ENCODE measurements around the gene CCDC14. TPM values are rescaled to one million over a fixed set of nuclear protein-coding genes. Genes with fewer than 3 reads are reported as not detected.

Gene CCDC14
- total RNA-seq, 1 experiment from 2014 or later = 50.6 TPM

DNA sequence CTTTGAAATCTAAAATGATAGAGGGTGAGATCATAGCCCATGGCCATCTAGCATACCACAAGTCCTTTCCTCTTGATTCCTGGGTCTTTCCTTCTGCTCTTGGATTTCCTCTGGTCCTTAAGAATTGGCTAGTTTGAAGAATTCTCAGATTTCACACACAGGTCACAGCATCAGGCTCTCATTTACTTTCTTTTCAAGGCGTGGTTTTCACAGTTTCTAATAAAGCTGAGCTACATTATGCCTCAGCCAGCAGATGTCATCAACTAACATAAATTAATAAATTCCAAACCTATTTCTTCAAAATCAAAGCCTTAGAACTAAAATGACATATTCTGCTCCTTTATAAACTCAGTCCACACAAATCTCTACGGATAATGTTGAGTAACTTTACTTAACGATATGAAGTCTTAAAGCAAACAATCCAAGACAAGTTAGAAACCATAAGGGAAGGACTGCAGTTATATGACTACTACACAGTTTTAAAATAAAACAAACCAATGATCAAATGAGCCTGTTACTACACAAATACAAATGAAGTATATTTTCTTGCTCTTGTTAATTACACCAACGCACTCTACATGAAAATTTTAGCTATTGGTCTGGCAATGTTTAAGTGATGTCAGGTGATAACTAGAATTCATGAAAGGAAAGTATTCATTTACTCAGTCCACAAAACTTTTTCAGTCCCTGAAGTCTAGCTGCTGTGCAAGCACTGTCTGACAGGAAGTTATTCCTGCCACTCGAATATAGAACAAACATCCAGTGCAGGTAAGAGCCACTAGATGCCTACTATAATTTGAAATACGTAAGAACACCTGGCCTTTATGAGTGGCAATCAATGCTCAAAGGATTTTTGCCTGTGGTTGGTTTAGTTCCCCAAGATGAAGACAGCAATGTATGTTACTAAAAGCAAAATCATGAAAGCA, 9.2 kb downstream of the CCDC14 start:
- intact Hi-C loops (cut with micrococcal nuclease; ENCODE audit: unreplicated experiment) = no loop called here
- Histone ChIP-seq H3K9me3 (ENCODE audit: insufficient read depth, low read depth) (no peaks in the 10 kb centered on the region; the same call in 1 of the 2 replicates), H3K4me3 (no peak overlapping the region), H3K79me2 (ENCODE audit: low read depth) (no peaks in the 10 kb centered on the region), H2AFZ (no peak overlapping the region), H3K4me1 (replicated peaks; ENCODE audit: insufficient read depth) (no peaks in the 10 kb centered on the region), H3K4me2 (no peak overlapping the region), H4K20me1 (ENCODE audit: insufficient read depth) (no peaks in the 10 kb centered on the region), H3F3A (ENCODE audit: insufficient read depth, low read depth) (no peaks in the 10 kb centered on the region), H3K9me2 (ENCODE audit: insufficient read depth) (no peaks in the 10 kb centered on the region; the same call in 1 of the 2 replicates), H3K27me3 (ENCODE audit: insufficient read depth, low read depth) (no peaks in the 10 kb centered on the region), H3K27ac (no peak overlapping the region), H3K36me3 (ENCODE audit: low read depth) (no peaks in the 10 kb centered on the region)
- ChIA-PET CTCF (no interaction called here), POLR2A (ENCODE audit: unreplicated experiment) (no interaction called here)
- DNase-seq = no peak
- no TSS peak for BruUV-seq (replicated peaks)
- no peak for TF ChIP-seq EZH2 (IDR thresholded peaks at IDR 0.05; ENCODE audit: low read depth)
- TF ChIP-seq, protein P1, sequence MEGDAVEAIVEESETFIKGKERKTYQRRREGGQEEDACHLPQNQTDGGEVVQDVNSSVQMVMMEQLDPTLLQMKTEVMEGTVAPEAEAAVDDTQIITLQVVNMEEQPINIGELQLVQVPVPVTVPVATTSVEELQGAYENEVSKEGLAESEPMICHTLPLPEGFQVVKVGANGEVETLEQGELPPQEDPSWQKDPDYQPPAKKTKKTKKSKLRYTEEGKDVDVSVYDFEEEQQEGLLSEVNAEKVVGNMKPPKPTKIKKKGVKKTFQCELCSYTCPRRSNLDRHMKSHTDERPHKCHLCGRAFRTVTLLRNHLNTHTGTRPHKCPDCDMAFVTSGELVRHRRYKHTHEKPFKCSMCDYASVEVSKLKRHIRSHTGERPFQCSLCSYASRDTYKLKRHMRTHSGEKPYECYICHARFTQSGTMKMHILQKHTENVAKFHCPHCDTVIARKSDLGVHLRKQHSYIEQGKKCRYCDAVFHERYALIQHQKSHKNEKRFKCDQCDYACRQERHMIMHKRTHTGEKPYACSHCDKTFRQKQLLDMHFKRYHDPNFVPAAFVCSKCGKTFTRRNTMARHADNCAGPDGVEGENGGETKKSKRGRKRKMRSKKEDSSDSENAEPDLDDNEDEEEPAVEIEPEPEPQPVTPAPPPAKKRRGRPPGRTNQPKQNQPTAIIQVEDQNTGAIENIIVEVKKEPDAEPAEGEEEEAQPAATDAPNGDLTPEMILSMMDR (conservative IDR thresholded peaks at IDR 0.05) = no peak

DNA sequence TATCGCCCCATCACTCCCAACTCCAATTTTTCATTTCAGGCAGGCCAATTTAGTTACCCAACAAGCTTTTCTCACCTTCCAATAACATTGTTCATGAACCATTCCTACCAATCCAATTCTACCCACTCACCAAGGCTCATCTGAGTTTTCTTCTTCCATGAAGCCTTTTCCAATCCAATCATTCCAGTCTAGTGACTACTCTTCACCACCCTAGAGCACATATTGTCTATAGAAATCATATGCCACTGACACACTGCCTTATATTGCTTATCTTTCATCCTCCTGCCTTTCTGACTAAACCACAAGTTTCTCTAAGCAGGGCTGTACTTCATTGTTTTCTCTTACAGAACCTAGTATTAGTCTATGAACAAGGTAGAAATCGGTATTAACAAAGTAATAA, 11.4 kb downstream of the CCDC14 start:
- ChIA-PET CTCF (no interaction called here), POLR2A (ENCODE audit: unreplicated experiment) (no interaction called here)
- no peaks in the 10 kb centered on the region; the same call in 1 of the 2 replicates for H3K9me2 ChIP-seq (ENCODE audit: insufficient read depth)
- intact Hi-C loops (cut with micrococcal nuclease; ENCODE audit: unreplicated experiment) = loop anchor here (1.0 kb wide), 1 partner anchor 25 kb away; no protein-coding TSS in a partner anchor
- no peaks in the 10 kb centered on the region for H3F3A ChIP-seq (ENCODE audit: insufficient read depth, low read depth)
- H4K20me1 ChIP-seq (ENCODE audit: insufficient read depth) = no peaks in the 10 kb centered on the region
- no peaks in the 10 kb centered on the region for H3K79me2 ChIP-seq (ENCODE audit: low read depth)
- H3K27me3 ChIP-seq (ENCODE audit: insufficient read depth, low read depth) = no peaks in the 10 kb centered on the region
- no peaks in the 10 kb centered on the region; the same call in 1 of the 2 replicates for H3K9me3 ChIP-seq (ENCODE audit: insufficient read depth, low read depth)
- no TSS peak for BruUV-seq (replicated peaks)
- no peaks in the 10 kb centered on the region for H3K36me3 ChIP-seq (ENCODE audit: low read depth)
- H3K4me1 ChIP-seq (replicated peaks; ENCODE audit: insufficient read depth) = no peaks in the 10 kb centered on the region
- no peak overlapping the region for H3K4me3 ChIP-seq
- H2AFZ ChIP-seq = no peak overlapping the region
- H3K27ac ChIP-seq = no peak overlapping the region
- TF ChIP-seq EZH2 (IDR thresholded peaks at IDR 0.05; ENCODE audit: low read depth) = no peak
- TF ChIP-seq, protein P1 (conservative IDR thresholded peaks at IDR 0.05) = no peak
- no peak for DNase-seq
- H3K4me2 ChIP-seq = no peak overlapping the region

DNA sequence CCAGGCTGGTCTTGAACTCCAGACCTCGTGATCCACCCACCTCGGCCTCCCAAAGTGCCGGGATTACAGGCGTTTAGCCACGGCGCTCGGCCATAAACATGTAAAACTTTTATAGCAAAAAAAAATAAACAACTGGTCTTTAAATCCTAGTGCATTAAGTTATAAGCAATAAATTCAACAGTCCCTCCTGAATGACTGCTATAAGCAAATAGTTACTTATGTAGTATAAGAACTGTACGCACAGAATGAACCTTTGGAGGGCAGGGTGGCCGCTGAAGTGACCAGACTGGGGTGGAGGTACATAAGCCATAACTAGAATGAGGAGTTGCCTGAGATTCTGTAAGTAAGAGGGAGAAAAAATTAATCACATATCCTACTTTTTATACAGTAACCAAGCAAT, 12.6 kb downstream of the CCDC14 start:
- H2AFZ ChIP-seq = no peak overlapping the region
- no peaks in the 10 kb centered on the region for H4K20me1 ChIP-seq (ENCODE audit: insufficient read depth)
- H3K27ac ChIP-seq = no peak overlapping the region
- H3F3A ChIP-seq (ENCODE audit: insufficient read depth, low read depth) = no peaks in the 10 kb centered on the region
- no TSS peak for BruUV-seq (replicated peaks)
- intact Hi-C loops (cut with micrococcal nuclease; ENCODE audit: unreplicated experiment) = no loop called here
- no peak overlapping the region for H3K4me3 ChIP-seq
- POLR2A ChIA-PET (ENCODE audit: unreplicated experiment) = no interaction called here
- H3K9me3 ChIP-seq (ENCODE audit: insufficient read depth, low read depth) = no peaks in the 10 kb centered on the region; the same call in 1 of the 2 replicates
- no peaks in the 10 kb centered on the region for H3K27me3 ChIP-seq (ENCODE audit: insufficient read depth, low read depth)
- H3K9me2 ChIP-seq (ENCODE audit: insufficient read depth) = no peaks in the 10 kb centered on the region; the same call in 1 of the 2 replicates
- H3K4me2 ChIP-seq = no peak overlapping the region
- H3K4me1 ChIP-seq (replicated peaks; ENCODE audit: insufficient read depth) = no peaks in the 10 kb centered on the region
- no peaks in the 10 kb centered on the region for H3K79me2 ChIP-seq (ENCODE audit: low read depth)
- CTCF ChIA-PET = no interaction called here
- no peak for DNase-seq
- H3K36me3 ChIP-seq (ENCODE audit: low read depth) = no peaks in the 10 kb centered on the region
- TF ChIP-seq EZH2 (IDR thresholded peaks at IDR 0.05; ENCODE audit: low read depth) = no peak
- TF ChIP-seq, protein P1 (conservative IDR thresholded peaks at IDR 0.05) = no peak

Data from PC-9 (cell line).